HepG2 (cell line): Measurements from ENCODE around the gene NKD2. TPM values are rescaled to one million over a fixed set of nuclear protein-coding genes. Genes with fewer than 3 reads are reported as not detected.

Source experiments
- ATAC-seq: fragments of 200-7000 bp; cut with Tn5 transposase; 3 replicates; pipeline ENCODE4 v1.9.1; 2020; ENCODE audit warnings: mild to moderate bottlenecking, moderate library complexity
- BruUV-seq: library from RNA; stranded (reverse); fragments of 400-500 nt; replicated peaks from 2 replicates; lab custom pipeline; 2021; lab: Mats Ljungman, UMichigan
- CTCF ChIA-PET: fragments of 300-600 bp; formaldehyde crosslinking; extraction: SDS; loops from one replicate; lab custom pipeline; 2021; ENCODE audit warnings: low total read pairs, inconsistent platforms, low intra/inter-chr PET ratio; lab: Yijun Ruan, JAX
- POLR2A ChIA-PET: fragments of 350-600 bp; sonication (Branson Sonifier 250); formaldehyde crosslinking; loops from one replicate; lab custom pipeline; 2020; ENCODE audit warnings: antibody characterized with exemption, inconsistent platforms; lab: Yijun Ruan, JAX
- DNase-seq: peaks from one replicate; pipeline ENCODE4 v3.0.0-alpha.2; 2015; ENCODE audit warnings: low spot score
- FAIRE-seq: peaks from 3 replicates; lab custom pipeline; 2011; peaks lifted over from hg19 to GRCh38; lab: Jason Lieb, UNC
- H2AFZ ChIP-seq: one replicate; pipeline ENCODE4 v1.6.1; 2011; ENCODE audit warnings: low read length, inconsistent platforms
- H3K27ac ChIP-seq: fragments of 300-600 bp; 3 replicates; pipeline ENCODE4 v1.8.0; 2011; ENCODE audit warnings: mixed run types, mild to moderate bottlenecking, mixed read lengths, low read length, inconsistent platforms; ENCODE audit not compliant: insufficient read depth; ENCODE audit errors: extremely low read length
- H3K27me3 ChIP-seq, 2 experiments: fragments of 200-600 bp in 1 of 2; 2 replicates in 1 of 2; 3 replicates in 1 of 2; pipeline versions ENCODE4 v1.6.0 to v1.8.0; 2011; ENCODE audit warnings: low read length in 2 of 2, mild to moderate bottlenecking in 2 of 2, moderate library complexity in 2 of 2, inconsistent platforms in 1 of 2; ENCODE audit not compliant: insufficient read depth in 2 of 2, control insufficient read depth in 1 of 2
- H3K36me3 ChIP-seq, 2 experiments: fragments of 200-600 bp in 1 of 2; replicated peaks in 1 of 2; 2 replicates in 1 of 2; 3 replicates in 1 of 2; pipeline versions ENCODE4 v1.5.1 to v1.8.0; 2011; ENCODE audit warnings: low read length in 2 of 2, inconsistent platforms in 1 of 2; ENCODE audit not compliant: insufficient read depth in 2 of 2, control insufficient read depth in 1 of 2
- H3K4me1 ChIP-seq: 2 replicates; pipeline ENCODE4 v1.5.1; 2012; ENCODE audit warnings: low read length, inconsistent platforms; ENCODE audit not compliant: insufficient read depth
- H3K4me2 ChIP-seq: 2 replicates; pipeline ENCODE4 v1.6.0; 2011; ENCODE audit warnings: low read depth, low read length, inconsistent platforms
- H3K4me3 ChIP-seq, 3 experiments: fragments of 200-600 bp in 1 of 3; sonication (generic), shearing (Covaris generic) in 1 of 3; replicated peaks in 1 of 3; 2 replicates each; pipeline ENCODE4 v1.5.1; 2011 to 2016; ENCODE audit warnings: low read length in 3 of 3, inconsistent platforms in 2 of 3, low read depth in 2 of 3, mild to moderate bottlenecking in 2 of 3, control low read depth in 1 of 3, mixed read lengths in 1 of 3; ENCODE audit not compliant: insufficient read depth in 1 of 3
- H3K79me2 ChIP-seq: one replicate; pipeline ENCODE4 v1.6.1; 2011; ENCODE audit warnings: low read length, inconsistent platforms; ENCODE audit not compliant: insufficient read depth
- H3K9ac ChIP-seq: 2 replicates; pipeline ENCODE4 v1.6.0; 2011; ENCODE audit warnings: mild to moderate bottlenecking, low read depth, low read length, inconsistent platforms; ENCODE audit not compliant: insufficient read depth
- H3K9me3 ChIP-seq: 2 replicates; pipeline ENCODE4 v1.5.1; 2012; ENCODE audit warnings: mild to moderate bottlenecking, low read length
- H4K20me1 ChIP-seq: 2 replicates; pipeline ENCODE4 v1.6.0; 2011; ENCODE audit warnings: inconsistent platforms, mild to moderate bottlenecking, low read length, moderate library complexity; ENCODE audit not compliant: insufficient read depth
- LCORL ChIP-seq, 2 experiments: fragments of 450-650 bp in 1 of 2; sonication (generic) in 1 of 2; formaldehyde crosslinking in 1 of 2; IDR thresholded peaks; 2 replicates each; pipeline versions ENCODE4 v1.5.0 to v1.6.1; 2017 to 2020; ENCODE audit warnings: antibody characterized with exemption in 1 of 2, missing genetic modification reagents in 1 of 2
- POLR2G ChIP-seq: fragments of 200-400 bp; formaldehyde crosslinking; IDR thresholded peaks from 2 replicates; pipeline ENCODE4 v1.6.1; 2018; ENCODE audit warnings: mild to moderate bottlenecking, low read depth, low read length, moderate library complexity
- TCF12 ChIP-seq, 2 experiments: fragments of 450-650 bp in 1 of 2; sonication (generic) in 1 of 2; formaldehyde crosslinking in 1 of 2; IDR thresholded peaks; 2 replicates each; pipeline versions ENCODE4 v1.6.1 to v1.8.0; 2017 to 2022; ENCODE audit warnings: antibody characterized with exemption in 1 of 2, mild to moderate bottlenecking in 1 of 2, missing genetic modification reagents in 1 of 2, moderate library complexity in 1 of 2
- ZNF143 ChIP-seq: sonication (generic); formaldehyde crosslinking; IDR thresholded peaks from 2 replicates; pipeline ENCODE4 v1.4.0; 2020; ENCODE audit warnings: missing genetic modification reagents
- ZNF543 ChIP-seq: sonication (generic); formaldehyde crosslinking; IDR thresholded peaks from 2 replicates; pipeline ENCODE4 v1.4.0; 2020; ENCODE audit warnings: mild to moderate bottlenecking, missing genetic modification reagents
- ZZZ3 ChIP-seq: sonication (generic); formaldehyde crosslinking; IDR thresholded peaks from 2 replicates; pipeline ENCODE4 v1.4.0; 2020; ENCODE audit warnings: missing genetic modification reagents, mild to moderate bottlenecking, borderline replicate concordance
- WGBS: methylation state at CpG from one replicate; pipeline ENCODE4 v1.1.6; 2017; ENCODE audit warnings: low lambda C conversion rate; 5-methylcytosine and 5-hydroxymethylcytosine counted together
- in situ Hi-C: cut with HindIII; loops from 2 replicates; pipeline ENCODE4 v1.10.0; 2017; ENCODE audit warnings: low pct_unique_long_range_greater_than_20kb; ENCODE audit not compliant: extremely low pct_ligation_motif_present
- intact Hi-C: fragments of 100-400 bp; cut with micrococcal nuclease; formaldehyde crosslinking; loops from one replicate; pipeline ENCODE4 v1.10.0; 2022; ENCODE audit not compliant: unreplicated experiment
- polyA plus RNA-seq, 8 experiments: library from polyadenylated mRNA; depleted of rRNA in 3 of 8; stranded (reverse) in 7 of 8; unstranded in 1 of 8; fragments of >200 nt; fragmentation: Illumina TruSeq in 4 of 8; extraction: Trizol in 4 of 8; gene quantifications; 2 replicates each; pipeline versions ENCODE4 v1.2.1 to v1.2.3, GENCODE V29; 2011 to 2016; ENCODE audit warnings: low read depth in 4 of 8, missing spikeins in 1 of 8, mixed read lengths in 1 of 8; ENCODE audit not compliant: insufficient read depth in 1 of 8
- total RNA-seq, 5 experiments: library from RNA; depleted of rRNA; stranded (reverse); fragments of >200 nt; fragmentation: Illumina TruSeq; extraction: Trizol; gene quantifications; 2 replicates each; pipeline ENCODE4 v1.2.3, GENCODE V29; 2016; ENCODE audit warnings: low read depth in 1 of 5

NKD2 gene
- total and polyA plus RNA-seq, 2 of the 13 experiments (the other 11 are each of a cell fraction or from before 2014, with no cell fraction given), result 0.53 to 0.82 TPM

GRCh38 chr5:1075931-1076330 is 67.3 kb downstream of the NKD2 start:
- ChIA-PET POLR2A (no interaction called here), CTCF (no interaction called here)
- Histone ChIP-seq H3K9me3 (no peaks in the 10 kb centered on the region), H3K36me3 (peaks cover 16 to 49% of the 10 kb centered on the region in 2 experiments; a peak in 4 of 5 replicates), H3K27ac (no peak overlapping the region), H3K4me2 (no peak overlapping the region), H3K79me2 (no peaks in the 10 kb centered on the region), H3K4me1 (no peaks in the 10 kb centered on the region), H4K20me1 (no peaks in the 10 kb centered on the region), H2AFZ (no peak overlapping the region), H3K9ac (no peak overlapping the region), H3K4me3 (no peak overlapping the region), H3K27me3 (no peaks in the 10 kb centered on the region)
- FAIRE-seq (no peak), DNase-seq (no peak), ATAC-seq (peak; percentile 9; the same call in 2 of the 3 replicates)
- in situ Hi-C loops (no loop called here), intact Hi-C loops (no loop called here)
- TF ChIP-seq ZNF143, result no peak
- no peak for TF ChIP-seq LCORL (IDR thresholded peaks at IDR 0.05)
- TF ChIP-seq LCORL (CRISPR knock-in tag; IDR thresholded peaks at IDR 0.05), result no peak
- no peak for TF ChIP-seq ZZZ3 (CRISPR knock-in tag)
- TF ChIP-seq ZNF543 (CRISPR knock-in tag), result peak; percentile 80; the same call in 1 of the 2 replicates
- no peak for TF ChIP-seq POLR2G
- WGBS, result 93% methylated on average over 3 of the region's 17 CpGs
- no TSS peak for BruUV-seq

GRCh38 chr5:1076406-1076805 is 67.8 kb downstream of the NKD2 start:
- TF ChIP-seq TCF12 (IDR thresholded peaks at IDR 0.05) (no peak), TCF12 (CRISPR knock-in tag; IDR thresholded peaks at IDR 0.05) (no peak)
- POLR2A ChIA-PET, result no interaction called here
- WGBS, result 98% methylated on average over 16 of the region's 17 CpGs
- Histone ChIP-seq H3K36me3 (peaks cover 17 to 53% of the 10 kb centered on the region in 2 experiments; a peak in 4 of 5 replicates), H3K4me3 (no peak overlapping the region), H3K4me2 (no peak overlapping the region), H3K79me2 (no peaks in the 10 kb centered on the region), H3K4me1 (no peaks in the 10 kb centered on the region), H3K27me3 (no peaks in the 10 kb centered on the region), H2AFZ (no peak overlapping the region), H4K20me1 (no peaks in the 10 kb centered on the region), H3K27ac (no peak overlapping the region), H3K9ac (no peak overlapping the region), H3K9me3 (no peaks in the 10 kb centered on the region)
- BruUV-seq, result no TSS peak
- ATAC-seq (no peak), DNase-seq (no peak), FAIRE-seq (no peak)
- intact Hi-C loops, result no loop called here
- in situ Hi-C loops, result no loop called here
- CTCF ChIA-PET, result no interaction called here
